ENCODE measurements around the gene RND2.

DNA sequence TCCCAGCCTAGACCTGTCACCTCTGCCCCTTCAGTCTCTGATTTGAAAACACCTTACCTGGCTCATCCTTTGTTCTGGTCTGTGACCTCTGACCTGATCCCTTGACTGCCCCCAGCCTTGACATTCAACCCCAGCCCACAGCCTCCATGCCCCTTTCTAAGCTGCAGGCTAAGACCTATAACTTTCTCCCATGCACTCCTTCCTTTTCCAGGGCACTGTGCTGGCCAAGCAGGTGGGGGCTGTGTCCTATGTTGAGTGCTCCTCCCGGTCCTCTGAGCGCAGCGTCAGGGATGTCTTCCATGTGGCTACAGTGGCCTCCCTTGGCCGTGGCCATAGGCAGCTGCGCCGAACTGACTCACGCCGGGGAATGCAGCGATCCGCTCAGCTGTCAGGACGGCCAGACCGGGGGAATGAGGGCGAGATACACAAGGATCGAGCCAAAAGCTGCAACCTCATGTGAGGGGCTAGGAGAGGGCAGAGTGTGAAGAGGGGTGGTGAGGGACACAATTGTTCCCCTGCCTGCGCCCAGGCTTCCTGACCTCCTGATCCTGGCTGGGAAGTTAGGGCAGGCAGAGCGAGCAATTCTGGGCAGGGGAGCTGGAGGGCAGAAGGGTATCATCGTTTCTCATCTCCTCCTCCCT lies 3.3 kb downstream of the RND2 start:
- TF ChIP-seq POLR2A (IDR thresholded peaks at IDR 0.05; ENCODE audit: low read length) (no peak), GATA1 (IDR thresholded peaks at IDR 0.05; ENCODE audit: low read depth, low read length) (no peak)

Data from erythroblast (primary cell).